ENCODE results near the gene RNF38. TPM values are rescaled to one million over a fixed set of nuclear protein-coding genes. Genes with fewer than 3 reads are reported as not detected.
A peak's percentile ranks its signal among the peaks of the same experiment; 100 is the strongest.

RNF38 gene
- total RNA-seq, 4 donors from 2014 or later: 40.7 to 63.1 (median 49.1) TPM

DNA sequence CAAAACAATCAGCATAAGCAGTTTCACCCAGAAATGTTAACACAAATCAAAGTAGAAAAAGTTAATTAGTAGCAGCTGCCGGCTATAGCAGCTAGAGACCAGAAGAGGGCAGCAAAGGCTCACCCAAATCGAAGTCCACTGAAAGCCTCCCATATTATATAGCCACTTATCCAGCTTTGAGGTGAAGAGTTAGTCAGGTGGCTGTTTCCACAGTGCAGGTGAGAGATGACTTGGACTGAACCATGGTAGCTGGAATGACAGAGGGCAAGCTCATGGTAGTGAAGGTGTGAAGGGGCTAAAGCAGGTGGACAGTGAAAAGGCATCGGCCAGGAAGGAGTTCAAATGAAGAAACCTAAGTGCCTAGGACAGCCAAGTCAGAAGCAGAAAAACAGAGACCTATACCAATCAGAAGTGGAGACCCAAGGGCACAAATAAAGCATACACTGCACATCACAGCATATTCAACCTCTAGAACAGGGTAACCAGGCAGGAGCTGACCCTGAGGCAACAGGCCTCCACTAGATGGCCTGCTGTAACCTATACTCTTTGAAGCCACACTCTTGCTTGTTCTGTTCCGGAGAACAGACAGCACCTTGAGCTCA, 7.2 kb upstream of the RNF38 start:
- H3K4me1 ChIP-seq: peaks cover 5 to 11% (median 9%) of the 10 kb centered on the region in 4 donors
- TF ChIP-seq, protein P1, sequence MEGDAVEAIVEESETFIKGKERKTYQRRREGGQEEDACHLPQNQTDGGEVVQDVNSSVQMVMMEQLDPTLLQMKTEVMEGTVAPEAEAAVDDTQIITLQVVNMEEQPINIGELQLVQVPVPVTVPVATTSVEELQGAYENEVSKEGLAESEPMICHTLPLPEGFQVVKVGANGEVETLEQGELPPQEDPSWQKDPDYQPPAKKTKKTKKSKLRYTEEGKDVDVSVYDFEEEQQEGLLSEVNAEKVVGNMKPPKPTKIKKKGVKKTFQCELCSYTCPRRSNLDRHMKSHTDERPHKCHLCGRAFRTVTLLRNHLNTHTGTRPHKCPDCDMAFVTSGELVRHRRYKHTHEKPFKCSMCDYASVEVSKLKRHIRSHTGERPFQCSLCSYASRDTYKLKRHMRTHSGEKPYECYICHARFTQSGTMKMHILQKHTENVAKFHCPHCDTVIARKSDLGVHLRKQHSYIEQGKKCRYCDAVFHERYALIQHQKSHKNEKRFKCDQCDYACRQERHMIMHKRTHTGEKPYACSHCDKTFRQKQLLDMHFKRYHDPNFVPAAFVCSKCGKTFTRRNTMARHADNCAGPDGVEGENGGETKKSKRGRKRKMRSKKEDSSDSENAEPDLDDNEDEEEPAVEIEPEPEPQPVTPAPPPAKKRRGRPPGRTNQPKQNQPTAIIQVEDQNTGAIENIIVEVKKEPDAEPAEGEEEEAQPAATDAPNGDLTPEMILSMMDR (IDR thresholded peaks at IDR 0.05): peak; percentile 95
- TF ChIP-seq POLR2A (IDR thresholded peaks at IDR 0.05; ENCODE audit: low read depth) (no peak), EP300 (IDR thresholded peaks at IDR 0.05) (no peak), POLR2AphosphoS5 (IDR thresholded peaks at IDR 0.05) (peak in 1 of 2 donors; percentile 11)
- no peak overlapping the region for H3K4me3 ChIP-seq
- intact Hi-C loops (cut with DNase I): loop anchor here (1.0 kb wide), 1 partner anchor 149 kb away; no protein-coding TSS in a partner anchor
- WGBS: 25% methylated on average over 4 of the region's 4 CpGs
- no peak for DNase-seq (ENCODE audit: extremely low spot score)
- no peaks in the 10 kb centered on the region for H3K9me3 ChIP-seq
- no peaks in the 10 kb centered on the region for H3K27me3 ChIP-seq
- peak overlapping the region in 2 of 4 donors; percentile 7 to 33 for H3K27ac ChIP-seq (replicated peaks in 1 of 4)
- no peaks in the 10 kb centered on the region for H3K36me3 ChIP-seq

DNA sequence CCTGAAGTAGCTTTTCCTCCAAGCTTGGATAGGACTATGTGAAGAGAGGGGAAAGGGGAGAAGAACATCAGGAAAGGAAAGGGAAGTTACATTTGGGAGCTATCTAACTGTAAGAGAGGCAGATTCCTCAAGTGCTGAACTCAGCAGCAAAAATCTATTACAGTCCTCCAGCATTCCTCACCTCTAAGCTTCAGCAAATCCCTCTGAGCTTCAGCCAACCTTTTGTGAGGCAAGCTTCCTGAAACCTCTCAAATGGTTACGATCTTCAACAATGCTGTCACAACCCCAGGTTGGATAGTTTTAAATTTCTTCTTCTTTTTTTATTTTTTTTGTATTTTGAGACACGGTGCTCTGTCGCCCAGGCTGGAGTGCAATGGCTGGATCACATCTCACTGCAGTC, 2.5 kb upstream of the RNF38 start:
- no peak overlapping the region for H3K4me3 ChIP-seq
- no peak for DNase-seq (ENCODE audit: extremely low spot score)
- H3K36me3 ChIP-seq: no peaks in the 10 kb centered on the region
- 77% methylated on average over 3 of the region's 3 CpGs for WGBS
- TF ChIP-seq POLR2A (IDR thresholded peaks at IDR 0.05; ENCODE audit: low read depth) (no peak), POLR2AphosphoS5 (IDR thresholded peaks at IDR 0.05) (no peak), EP300 (IDR thresholded peaks at IDR 0.05) (no peak)
- TF ChIP-seq, protein P1 (IDR thresholded peaks at IDR 0.05): no peak
- H3K9me3 ChIP-seq: no peaks in the 10 kb centered on the region
- no peak overlapping the region for H3K27ac ChIP-seq (replicated peaks in 1 of 4)
- H3K27me3 ChIP-seq: no peaks in the 10 kb centered on the region
- H3K4me1 ChIP-seq: peaks cover 15 to 43% (median 36%) of the 10 kb centered on the region in 4 donors
- intact Hi-C loops (cut with DNase I): loop anchor here (5.0 kb wide), 1 partner anchor 85 kb away; no protein-coding TSS in a partner anchor

DNA sequence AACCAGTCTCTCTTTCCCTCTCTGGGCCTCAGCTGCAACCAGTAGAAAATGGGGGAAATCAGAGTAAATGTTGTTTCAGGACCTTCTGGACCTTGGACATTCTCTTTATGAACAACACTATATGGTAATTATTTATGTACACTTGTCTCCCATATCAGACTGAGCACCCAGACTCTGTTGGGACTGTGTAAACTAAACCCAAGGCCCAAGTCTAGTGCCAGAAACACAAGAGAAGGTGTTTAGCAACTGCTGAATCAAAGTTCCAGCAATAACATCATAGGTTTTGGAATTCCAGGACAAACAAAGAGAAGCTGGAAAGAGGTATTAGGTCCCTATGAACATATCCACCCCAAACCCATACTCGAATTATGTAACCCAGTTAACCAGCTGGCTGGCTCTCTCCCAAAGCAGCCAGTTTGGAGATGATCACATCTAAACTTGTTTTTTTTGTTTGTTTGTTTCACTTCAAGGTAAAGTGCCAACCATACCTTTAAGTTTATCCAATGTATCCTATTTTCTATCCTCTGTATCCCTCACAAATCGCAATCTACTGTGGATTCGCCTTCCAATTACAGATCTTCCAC, 1.9 kb upstream of the RNF38 start:
- H3K36me3 ChIP-seq: no peaks in the 10 kb centered on the region
- TF ChIP-seq POLR2A (IDR thresholded peaks at IDR 0.05; ENCODE audit: low read depth) (no peak), POLR2AphosphoS5 (IDR thresholded peaks at IDR 0.05) (no peak), EP300 (IDR thresholded peaks at IDR 0.05) (no peak)
- TF ChIP-seq, protein P1 (IDR thresholded peaks at IDR 0.05): no peak
- H3K9me3 ChIP-seq: no peaks in the 10 kb centered on the region
- WGBS: 89% methylated on average over 3 of the region's 3 CpGs
- H3K4me1 ChIP-seq: peaks cover 14 to 44% (median 34%) of the 10 kb centered on the region in 4 donors
- peak overlapping the region in 1 of 4 donors; percentile 84 for H3K4me3 ChIP-seq
- intact Hi-C loops (cut with DNase I): loop anchor here (5.0 kb wide), 1 partner anchor 85 kb away; no protein-coding TSS in a partner anchor
- H3K27ac ChIP-seq (replicated peaks in 1 of 4): peak overlapping the region in 1 of 4 donors; percentile 98
- H3K27me3 ChIP-seq: no peaks in the 10 kb centered on the region
- no peak for DNase-seq (ENCODE audit: extremely low spot score)

DNA sequence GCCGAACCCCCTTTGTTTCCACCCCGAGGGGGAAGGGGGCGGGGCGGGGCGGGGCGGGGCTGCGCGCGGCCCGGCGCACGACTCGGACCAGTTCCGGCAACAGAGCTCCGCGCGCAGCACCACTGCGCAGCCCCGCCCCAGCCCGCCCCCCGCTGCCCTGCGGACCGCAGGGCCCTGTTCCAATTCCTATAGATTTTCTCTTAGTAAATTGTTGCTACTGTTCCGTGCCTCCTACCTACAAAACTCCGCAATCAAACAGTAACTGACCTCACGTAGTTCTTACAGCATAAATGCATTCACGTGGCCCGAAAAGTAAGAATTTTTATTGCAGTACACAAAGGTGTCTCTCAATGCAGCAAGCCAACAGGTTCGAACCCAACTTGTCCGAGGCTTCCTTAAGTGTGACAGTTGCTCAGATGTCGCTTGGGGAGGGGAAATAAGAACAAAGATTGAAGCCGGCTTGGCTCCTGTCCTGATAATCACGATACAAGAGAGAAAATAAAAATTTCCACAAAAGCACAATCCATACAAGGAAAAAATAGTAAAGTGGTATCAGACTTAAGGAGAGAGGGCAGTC, 1.2 kb upstream of the RNF38 start:
- DNase-seq (ENCODE audit: extremely low spot score): peak; percentile 93
- Histone ChIP-seq H3K36me3 (no peaks in the 10 kb centered on the region), H3K27ac (replicated peaks in 1 of 4) (peak overlapping the region; percentile 91 to 98 (median 95)), H3K27me3 (no peaks in the 10 kb centered on the region), H3K9me3 (no peaks in the 10 kb centered on the region), H3K4me3 (peak overlapping the region; percentile 83 to 91 (median 86)), H3K4me1 (peaks cover 12 to 43% (median 32%) of the 10 kb centered on the region in 4 donors)
- 2% methylated on average over 12 of the region's 33 CpGs for WGBS
- TF ChIP-seq POLR2AphosphoS5 (IDR thresholded peaks at IDR 0.05): no peak
- TF ChIP-seq POLR2A (IDR thresholded peaks at IDR 0.05; ENCODE audit: low read depth): no peak
- TF ChIP-seq EP300 (IDR thresholded peaks at IDR 0.05): no peak
- TF ChIP-seq, protein P1 (IDR thresholded peaks at IDR 0.05): no peak
- intact Hi-C loops (cut with DNase I): loop anchor here (5.0 kb wide), 1 partner anchor 86 kb away; no protein-coding TSS in a partner anchor
